Ecto neural progenitor cell (in vitro differentiated cells): ENCODE data around the gene RPP14.
A peak's percentile ranks its signal among the peaks of the same experiment; 100 is the strongest.
"Not testable (repeated sequence)": the region's sequence is repeated elsewhere in the genome, so short reads cannot be mapped to it uniquely, and the experiment has no call there.

Experiments
- DNase-seq: peaks from one replicate; pipeline ENCODE4 v3.0.0-alpha.2; 2018; ENCODE audit warnings: low spot score

Gene RPP14

GRCh38 chr3:58331593-58332152, 25.6 kb downstream of the RPP14 start:
- DNase-seq: no peak

GRCh38 chr3:58332575-58333188, 26.6 kb downstream of the RPP14 start, which contains the start of gene PXK:
Gene PXK, plus strand, starts transcription at chr3:58332892. Its CDS starts 97 bp downstream, at chr3:58332989.
- peak; percentile 83 for DNase-seq

GRCh38 chr3:58333206-58334012, 27.4 kb downstream of the RPP14 start:
- peak; percentile 63 for DNase-seq

- no peak for DNase-seq
These were observed 27.9 kb downstream of the RPP14 start for GRCh38 chr3:58334013-58334321.

- no peak for DNase-seq
These were observed 28.4 kb downstream of the RPP14 start for GRCh38 chr3:58334506-58334884.

GRCh38 chr3:58335652-58335947, 29.6 kb downstream of the RPP14 start:
- no peak for DNase-seq

- DNase-seq: no peak
These were observed 30.3 kb downstream of the RPP14 start for GRCh38 chr3:58336135-58336882.

- DNase-seq: no peak
These were observed 31.1 kb downstream of the RPP14 start for GRCh38 chr3:58337190-58337589.

- not testable (repeated sequence) for DNase-seq
These were observed 33.1 kb downstream of the RPP14 start for GRCh38 chr3:58339146-58339545.

GRCh38 chr3:58340594-58341244, 34.7 kb downstream of the RPP14 start:
- DNase-seq: no peak

- no peak for DNase-seq
These were observed 35.3 kb downstream of the RPP14 start for GRCh38 chr3:58341376-58341775.

GRCh38 chr3:58342676-58343075, 36.6 kb downstream of the RPP14 start:
- DNase-seq: no peak

- no peak for DNase-seq
These were observed 39.4 kb downstream of the RPP14 start for GRCh38 chr3:58345457-58345856.

GRCh38 chr3:58346368-58346767, 40.3 kb downstream of the RPP14 start:
- no peak for DNase-seq

- no peak for DNase-seq
These were observed 41.9 kb downstream of the RPP14 start for GRCh38 chr3:58347984-58348383.

- no peak for DNase-seq
These were observed 44.0 kb downstream of the RPP14 start for GRCh38 chr3:58349792-58350626.

GRCh38 chr3:58350627-58351013, 44.6 kb downstream of the RPP14 start:
- DNase-seq: no peak

- no peak for DNase-seq
These were observed 45.9 kb downstream of the RPP14 start for GRCh38 chr3:58351920-58352319.

- DNase-seq: no peak
These were observed 46.6 kb downstream of the RPP14 start for GRCh38 chr3:58352626-58353025.

GRCh38 chr3:58353722-58354553, 47.9 kb downstream of the RPP14 start:
- DNase-seq: no peak

GRCh38 chr3:58355179-58355578, 49.1 kb downstream of the RPP14 start:
- no peak for DNase-seq
